ENCODE data around the gene GRIK4. TPM values are rescaled to one million over a fixed set of nuclear protein-coding genes. Genes with fewer than 3 reads are reported as not detected.

The GRIK4 gene
- total RNA-seq, 2 experiments from 2014 or later = not detected

GRCh38 chr11:120707098-120707497 lies 195.6 kb downstream of the GRIK4 start:
- H3K27me3 Mint-ChIP-seq (ENCODE audit: low read depth) = peaks cover 3% of the 10 kb centered on the region
- ChIA-PET POLR2A (no interaction called here), CTCF (no interaction called here)
- H3K27ac Mint-ChIP-seq = no peak overlapping the region
- H3K4me3 Mint-ChIP-seq = no peak overlapping the region
- no peaks in the 10 kb centered on the region for H3K9me3 Mint-ChIP-seq (ENCODE audit: insufficient read depth)
- no peak for DNase-seq
- ATAC-seq = no peak
- no peaks in the 10 kb centered on the region for H3K36me3 Mint-ChIP-seq (ENCODE audit: low read depth)
- no peaks in the 10 kb centered on the region for H3K4me1 Mint-ChIP-seq (ENCODE audit: low read depth)

- H3K27me3 Mint-ChIP-seq (ENCODE audit: low read depth) = no peaks in the 10 kb centered on the region
- H3K4me3 Mint-ChIP-seq = no peak overlapping the region
- no peak for DNase-seq
- no peak overlapping the region for H3K27ac Mint-ChIP-seq
- CTCF ChIA-PET = no interaction called here
- H3K36me3 Mint-ChIP-seq (ENCODE audit: low read depth) = no peaks in the 10 kb centered on the region
- H3K9me3 Mint-ChIP-seq (ENCODE audit: insufficient read depth) = no peaks in the 10 kb centered on the region
- H3K4me1 Mint-ChIP-seq (ENCODE audit: low read depth) = no peaks in the 10 kb centered on the region
- ATAC-seq = no peak
- POLR2A ChIA-PET = no interaction called here
These were observed 196.1 kb downstream of the GRIK4 start for GRCh38 chr11:120707663-120708062.

GRCh38 chr11:120708511-120709183 lies 197.1 kb downstream of the GRIK4 start:
- no peaks in the 10 kb centered on the region for H3K36me3 Mint-ChIP-seq (ENCODE audit: low read depth)
- no peak for DNase-seq
- CTCF ChIA-PET = no interaction called here
- POLR2A ChIA-PET = no interaction called here
- no peaks in the 10 kb centered on the region for H3K9me3 Mint-ChIP-seq (ENCODE audit: insufficient read depth)
- ATAC-seq = no peak
- H3K4me3 Mint-ChIP-seq = no peak overlapping the region
- H3K4me1 Mint-ChIP-seq (ENCODE audit: low read depth) = no peaks in the 10 kb centered on the region
- no peak overlapping the region for H3K27ac Mint-ChIP-seq
- H3K27me3 Mint-ChIP-seq (ENCODE audit: low read depth) = no peaks in the 10 kb centered on the region

GRCh38 chr11:120709808-120710207 lies 198.3 kb downstream of the GRIK4 start:
- CTCF ChIA-PET = no interaction called here

GRCh38 chr11:120710354-120711131 lies 199.0 kb downstream of the GRIK4 start:
- H3K4me1 Mint-ChIP-seq (ENCODE audit: low read depth) = peaks cover 2% of the 10 kb centered on the region
- POLR2A ChIA-PET = no interaction called here
- peaks cover 5% of the 10 kb centered on the region for H3K27me3 Mint-ChIP-seq (ENCODE audit: low read depth)
- CTCF ChIA-PET = interaction anchor here (1.4 kb wide), 1 partner anchor 26 kb away, joined by 3 read pairs; no protein-coding TSS in a partner anchor
- no peaks in the 10 kb centered on the region for H3K36me3 Mint-ChIP-seq (ENCODE audit: low read depth)
- no peak for ATAC-seq
- no peaks in the 10 kb centered on the region for H3K9me3 Mint-ChIP-seq (ENCODE audit: insufficient read depth)
- no peak for DNase-seq
- H3K4me3 Mint-ChIP-seq = no peak overlapping the region
- no peak overlapping the region for H3K27ac Mint-ChIP-seq

More at GRCh38 chr11:120709808-120710207, 198.3 kb downstream of the GRIK4 start:
- no peaks in the 10 kb centered on the region for H3K9me3 Mint-ChIP-seq (ENCODE audit: insufficient read depth)
- no peaks in the 10 kb centered on the region for H3K4me1 Mint-ChIP-seq (ENCODE audit: low read depth)
- no peaks in the 10 kb centered on the region for H3K36me3 Mint-ChIP-seq (ENCODE audit: low read depth)
- no peak for ATAC-seq
- H3K27ac Mint-ChIP-seq = no peak overlapping the region
- peaks cover 5% of the 10 kb centered on the region for H3K27me3 Mint-ChIP-seq (ENCODE audit: low read depth)
- no peak for DNase-seq
- no peak overlapping the region for H3K4me3 Mint-ChIP-seq
- POLR2A ChIA-PET = no interaction called here

- DNase-seq = no peak
- Mint-ChIP-seq H3K27me3 (ENCODE audit: low read depth) (peaks cover 8% of the 10 kb centered on the region), H3K9me3 (ENCODE audit: insufficient read depth) (no peaks in the 10 kb centered on the region), H3K4me1 (ENCODE audit: low read depth) (peaks cover 2% of the 10 kb centered on the region), H3K27ac (no peak overlapping the region), H3K36me3 (ENCODE audit: low read depth) (no peaks in the 10 kb centered on the region), H3K4me3 (no peak overlapping the region)
- ChIA-PET CTCF (no interaction called here), POLR2A (no interaction called here)
- no peak for ATAC-seq
These were observed 200.5 kb downstream of the GRIK4 start for GRCh38 chr11:120712014-120712413.

GRCh38 chr11:120712881-120713280 lies 201.3 kb downstream of the GRIK4 start:
- Mint-ChIP-seq H3K27ac (no peak overlapping the region), H3K9me3 (ENCODE audit: insufficient read depth) (no peaks in the 10 kb centered on the region), H3K4me1 (ENCODE audit: low read depth) (peaks cover 2% of the 10 kb centered on the region), H3K36me3 (ENCODE audit: low read depth) (no peaks in the 10 kb centered on the region), H3K27me3 (ENCODE audit: low read depth) (peaks cover 8% of the 10 kb centered on the region), H3K4me3 (no peak overlapping the region)
- ChIA-PET POLR2A (no interaction called here), CTCF (no interaction called here)
- DNase-seq = no peak
- no peak for ATAC-seq

- no peak for ATAC-seq
- CTCF ChIA-PET = no interaction called here
- no peak overlapping the region for H3K4me3 Mint-ChIP-seq
- H3K27me3 Mint-ChIP-seq (ENCODE audit: low read depth) = peaks cover 8% of the 10 kb centered on the region
- H3K36me3 Mint-ChIP-seq (ENCODE audit: low read depth) = no peaks in the 10 kb centered on the region
- DNase-seq = no peak
- H3K4me1 Mint-ChIP-seq (ENCODE audit: low read depth) = peaks cover 2% of the 10 kb centered on the region
- no peak overlapping the region for H3K27ac Mint-ChIP-seq
- POLR2A ChIA-PET = no interaction called here
- H3K9me3 Mint-ChIP-seq (ENCODE audit: insufficient read depth) = no peaks in the 10 kb centered on the region
These were observed 201.7 kb downstream of the GRIK4 start for GRCh38 chr11:120713296-120713695.

GRCh38 chr11:120714438-120714837 lies 202.9 kb downstream of the GRIK4 start:
- H3K4me1 Mint-ChIP-seq (ENCODE audit: low read depth) = peaks cover 2% of the 10 kb centered on the region
- no peak for ATAC-seq
- peaks cover 11% of the 10 kb centered on the region for H3K27me3 Mint-ChIP-seq (ENCODE audit: low read depth)
- H3K9me3 Mint-ChIP-seq (ENCODE audit: insufficient read depth) = no peaks in the 10 kb centered on the region
- no peak overlapping the region for H3K27ac Mint-ChIP-seq
- POLR2A ChIA-PET = no interaction called here
- no peak for DNase-seq
- no peaks in the 10 kb centered on the region for H3K36me3 Mint-ChIP-seq (ENCODE audit: low read depth)
- H3K4me3 Mint-ChIP-seq = no peak overlapping the region
- CTCF ChIA-PET = interaction anchor here (1.3 kb wide), 1 partner anchor 29 kb away, joined by 7 read pairs; no protein-coding TSS in a partner anchor

- peak overlapping the region; percentile 65 for H3K4me3 Mint-ChIP-seq
- peaks cover 15% of the 10 kb centered on the region for H3K27me3 Mint-ChIP-seq (ENCODE audit: low read depth)
- peak; percentile 39 for ATAC-seq
- no peaks in the 10 kb centered on the region for H3K36me3 Mint-ChIP-seq (ENCODE audit: low read depth)
- CTCF ChIA-PET = interaction anchor here (0.7 to 1.3 kb wide), 3 partner anchors 10 to 30 kb away, joined by 3 to 7 read pairs (median 3); no protein-coding TSS in a partner anchor
- no peak overlapping the region for H3K27ac Mint-ChIP-seq
- no peaks in the 10 kb centered on the region for H3K9me3 Mint-ChIP-seq (ENCODE audit: insufficient read depth)
- POLR2A ChIA-PET = no interaction called here
- DNase-seq = no peak
- peaks cover 2% of the 10 kb centered on the region for H3K4me1 Mint-ChIP-seq (ENCODE audit: low read depth)
These were observed 203.7 kb downstream of the GRIK4 start for GRCh38 chr11:120715239-120715638.

GRCh38 chr11:120717042-120717441 lies 205.5 kb downstream of the GRIK4 start:
- no peak overlapping the region for H3K4me3 Mint-ChIP-seq

GRCh38 chr11:120717623-120718022 lies 206.1 kb downstream of the GRIK4 start:
- ATAC-seq = no peak
- Mint-ChIP-seq H3K4me1 (ENCODE audit: low read depth) (peaks cover 2% of the 10 kb centered on the region), H3K27ac (no peak overlapping the region), H3K9me3 (ENCODE audit: insufficient read depth) (no peaks in the 10 kb centered on the region), H3K36me3 (ENCODE audit: low read depth) (no peaks in the 10 kb centered on the region), H3K27me3 (ENCODE audit: low read depth) (peaks cover 17% of the 10 kb centered on the region), H3K4me3 (no peak overlapping the region)
- CTCF ChIA-PET = no interaction called here
- POLR2A ChIA-PET = no interaction called here
- DNase-seq = no peak

More at GRCh38 chr11:120717042-120717441, 205.5 kb downstream of the GRIK4 start:
- POLR2A ChIA-PET = no interaction called here
- CTCF ChIA-PET = no interaction called here
- H3K27ac Mint-ChIP-seq = no peak overlapping the region
- no peak for ATAC-seq
- H3K9me3 Mint-ChIP-seq (ENCODE audit: insufficient read depth) = no peaks in the 10 kb centered on the region
- H3K36me3 Mint-ChIP-seq (ENCODE audit: low read depth) = no peaks in the 10 kb centered on the region
- H3K27me3 Mint-ChIP-seq (ENCODE audit: low read depth) = peaks cover 17% of the 10 kb centered on the region
- DNase-seq = no peak
- H3K4me1 Mint-ChIP-seq (ENCODE audit: low read depth) = peaks cover 2% of the 10 kb centered on the region
